Testis (tissue), 3 donors: ENCODE results near the gene DLG1. TPM values are rescaled to one million over a fixed set of nuclear protein-coding genes. Genes with fewer than 3 reads are reported as not detected.

Experiments
- DNase-seq: peaks from one replicate; pipeline ENCODE4 v3.0.0-alpha.2; 2019
- H3K27ac ChIP-seq, 2 donors: fragments of 200-600 bp; sonication (generic); one replicate each; pipeline ENCODE4 v1.5.1; 2019
- H3K27me3 ChIP-seq: fragments of 200-600 bp; sonication (generic); one replicate; pipeline ENCODE4 v1.5.1; 2019
- H3K36me3 ChIP-seq: fragments of 200-600 bp; sonication (generic); one replicate; pipeline ENCODE4 v1.5.1; 2017; ENCODE audit warnings: low read depth; ENCODE audit errors: missing control alignments
- H3K4me1 ChIP-seq: fragments of 200-600 bp; sonication (generic); one replicate; pipeline ENCODE4 v1.5.1; 2019
- H3K4me3 ChIP-seq, 2 donors: fragments of 200-600 bp; sonication (generic); one replicate each; pipeline ENCODE4 v1.5.1; 2017 to 2019
- H3K9me3 ChIP-seq: fragments of 200-600 bp; sonication (generic); one replicate; pipeline ENCODE4 v1.5.1; 2017
- CTCF ChIP-seq, 3 experiments: fragments of 450-650 bp in 2 of 3; fragments of 200-600 bp in 1 of 3; sonication (generic) in 1 of 3; IDR thresholded peaks; one replicate each; pipeline ENCODE4 v1.5.1; 2016 to 2019; ENCODE audit warnings: antibody characterized with exemption in 3 of 3, mild to moderate bottlenecking in 2 of 3, moderate library complexity in 1 of 3
- POLR2A ChIP-seq: fragments of 450-650 bp; IDR thresholded peaks from one replicate; pipeline ENCODE4 v1.6.1; 2017; ENCODE audit warnings: antibody characterized with exemption, mild to moderate bottlenecking, moderate library complexity
- WGBS, 2 donors: methylation state at CpG; one replicate each; pipeline ENCODE4 v1.1.5; 2018; 5-methylcytosine and 5-hydroxymethylcytosine counted together
- intact Hi-C: fragments of 100-400 bp; cut with DNase I; formaldehyde crosslinking; loops from one replicate; pipeline ENCODE4 v1.15.1; 2023; ENCODE audit warnings: low total_unique reads
- polyA plus RNA-seq: library from polyadenylated mRNA; stranded (reverse); fragments of 350-450 nt; fragmentation: Illumina TruSeq; extraction: RNeasy Lipid Tissue Mini Kit (QIAGEN cat#74804); gene quantifications from one replicate; pipeline ENCODE4 v1.2.3, GENCODE V29; 2014; ENCODE audit warnings: low read depth, low replicate concordance; ENCODE audit not compliant: insufficient read depth
- total RNA-seq, 2 donors: library from RNA; depleted of rRNA; stranded (reverse); fragments of >200 nt; gene quantifications; one replicate each; pipeline ENCODE4 v1.2.3, GENCODE V29; 2016

Gene DLG1
- total and polyA plus RNA-seq, 3 donors from 2014 or later = 37.4 to 99.4 (median 99.3) TPM

GRCh38 chr3:197085137-197085536, 213.3 kb downstream of the DLG1 start:
- Histone ChIP-seq H3K36me3 (no peaks in the 10 kb centered on the region), H3K27me3 (no peaks in the 10 kb centered on the region), H3K9me3 (no peaks in the 10 kb centered on the region), H3K4me3 (no peak overlapping the region), H3K4me1 (no peaks in the 10 kb centered on the region), H3K27ac (no peak overlapping the region)
- WGBS, 2 donors = 93% methylated on average over 4 of the region's 4 CpGs
- no peak for TF ChIP-seq POLR2A
- no peak for TF ChIP-seq CTCF (IDR thresholded peaks at IDR 0.05)
- intact Hi-C loops = no loop called here
- DNase-seq = no peak

GRCh38 chr3:197083486-197083885, 214.9 kb downstream of the DLG1 start:
- Histone ChIP-seq H3K36me3 (no peaks in the 10 kb centered on the region), H3K4me1 (no peaks in the 10 kb centered on the region), H3K9me3 (no peaks in the 10 kb centered on the region), H3K27me3 (no peaks in the 10 kb centered on the region), H3K4me3 (no peak overlapping the region), H3K27ac (no peak overlapping the region)
- WGBS, 2 donors = 82 to 94% methylated on average over 4 of the region's 4 CpGs
- intact Hi-C loops = no loop called here
- no peak for TF ChIP-seq POLR2A
- TF ChIP-seq CTCF (IDR thresholded peaks at IDR 0.05) = no peak
- DNase-seq = no peak

DNA sequence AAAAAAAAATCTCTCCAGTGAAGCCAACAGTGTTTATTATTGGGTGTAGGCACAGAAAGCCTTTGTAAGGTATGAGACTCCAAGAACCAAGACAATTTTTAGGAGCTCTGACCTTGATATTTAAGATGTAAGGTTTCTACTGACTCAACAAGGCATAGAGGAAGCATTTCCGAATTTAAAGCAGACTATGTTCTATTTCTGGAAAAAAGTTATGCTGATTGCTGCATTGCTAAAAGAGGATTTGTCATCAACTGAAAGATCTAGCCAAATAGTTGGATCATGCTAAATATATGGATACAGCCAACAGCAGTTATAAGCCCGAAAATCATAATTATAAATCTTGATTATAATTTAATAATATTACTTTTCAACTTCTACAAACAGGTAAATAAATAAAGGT, 215.5 kb downstream of the DLG1 start:
- Histone ChIP-seq H3K4me3 (no peak overlapping the region), H3K9me3 (no peaks in the 10 kb centered on the region), H3K27ac (no peak overlapping the region), H3K36me3 (no peaks in the 10 kb centered on the region), H3K27me3 (no peaks in the 10 kb centered on the region), H3K4me1 (no peaks in the 10 kb centered on the region)
- WGBS, 2 donors = 75 to 79% methylated on average over 2 of the region's 2 CpGs
- intact Hi-C loops = no loop called here
- no peak for DNase-seq
- TF ChIP-seq POLR2A (no peak), CTCF (IDR thresholded peaks at IDR 0.05) (no peak)

DNA sequence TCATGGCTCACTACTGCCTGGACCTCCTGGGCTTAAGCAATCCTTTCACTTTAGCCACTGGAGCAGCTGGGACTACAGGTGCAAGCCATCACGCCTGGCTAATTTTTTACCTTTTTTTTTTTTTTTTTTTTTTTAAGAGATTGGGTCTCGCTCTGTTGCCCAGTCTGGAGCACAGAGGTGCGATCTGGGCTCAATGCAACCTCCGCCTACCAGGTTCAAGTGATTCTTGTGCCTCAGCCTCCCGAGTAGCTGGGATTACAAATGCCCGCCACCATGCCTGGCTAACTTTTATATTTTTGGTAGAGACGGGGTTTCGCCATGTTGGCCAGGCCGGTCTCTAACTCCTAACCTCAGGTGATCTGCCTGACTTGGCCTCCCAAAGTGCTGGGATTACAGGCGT, 218.1 kb downstream of the DLG1 start:
- no peak for TF ChIP-seq CTCF (IDR thresholded peaks at IDR 0.05)
- no peak for TF ChIP-seq POLR2A
- intact Hi-C loops = no loop called here
- Histone ChIP-seq H3K4me1 (no peaks in the 10 kb centered on the region), H3K27me3 (no peaks in the 10 kb centered on the region), H3K27ac (no peak overlapping the region), H3K36me3 (no peaks in the 10 kb centered on the region), H3K4me3 (no peak overlapping the region), H3K9me3 (no peaks in the 10 kb centered on the region)
- WGBS, 2 donors = 97 to 100% methylated on average over 9 to 10 of the region's 10 CpGs
- no peak for DNase-seq

- intact Hi-C loops = no loop called here
- WGBS, 2 donors = 91 to 93% methylated on average over 4 of the region's 4 CpGs
Observed at GRCh38 chr3:197076415-197076814, 222.0 kb downstream of the DLG1 start.

More at GRCh38 chr3:197076415-197076814, 222.0 kb downstream of the DLG1 start:
- Histone ChIP-seq H3K9me3 (no peaks in the 10 kb centered on the region), H3K27ac (no peak overlapping the region), H3K36me3 (no peaks in the 10 kb centered on the region), H3K27me3 (no peaks in the 10 kb centered on the region), H3K4me3 (no peak overlapping the region), H3K4me1 (no peaks in the 10 kb centered on the region)
- DNase-seq = no peak
- TF ChIP-seq POLR2A = no peak
- TF ChIP-seq CTCF (IDR thresholded peaks at IDR 0.05) = no peak
